NCI-H2171 (cell line): ENCODE results near the gene CDH2.

Experiments used
- DNase-seq: peaks from one replicate; lab custom pipeline; 2025; lab: John Stamatoyannopoulos, UW

CDH2 gene

GRCh38 chr18:28088477-28088876, 88.5 kb downstream of the CDH2 start:
- no peak for DNase-seq

- DNase-seq, result no peak
Observed at GRCh38 chr18:28086670-28087552, 90.0 kb downstream of the CDH2 start.

- DNase-seq, result no peak
Observed at GRCh38 chr18:28081516-28081915, 95.4 kb downstream of the CDH2 start.

- DNase-seq, result no peak
Observed at GRCh38 chr18:28080876-28081300, 96.0 kb downstream of the CDH2 start.

- no peak for DNase-seq
Observed at GRCh38 chr18:28079883-28080282, 97.0 kb downstream of the CDH2 start.

GRCh38 chr18:28078849-28079248, 98.1 kb downstream of the CDH2 start:
- DNase-seq, result no peak

GRCh38 chr18:28078298-28078697, 98.6 kb downstream of the CDH2 start:
- no peak for DNase-seq

- no peak for DNase-seq
Observed at GRCh38 chr18:28075501-28075900, 101.4 kb downstream of the CDH2 start.

- no peak for DNase-seq
Observed at GRCh38 chr18:28074076-28074475, 102.9 kb downstream of the CDH2 start.

- DNase-seq, result no peak
Observed at GRCh38 chr18:28073658-28074057, 103.3 kb downstream of the CDH2 start.

GRCh38 chr18:28071199-28071598, 105.7 kb downstream of the CDH2 start:
- no peak for DNase-seq

- DNase-seq, result no peak
Observed at GRCh38 chr18:28068207-28068606, 108.7 kb downstream of the CDH2 start.

GRCh38 chr18:28067346-28067745, 109.6 kb downstream of the CDH2 start:
- no peak for DNase-seq

GRCh38 chr18:28065793-28066186, 111.1 kb downstream of the CDH2 start:
- DNase-seq, result no peak

GRCh38 chr18:28065031-28065792, 111.7 kb downstream of the CDH2 start:
- no peak for DNase-seq

- no peak for DNase-seq
Observed at GRCh38 chr18:28063926-28064325, 113.0 kb downstream of the CDH2 start.

- no peak for DNase-seq
Observed at GRCh38 chr18:28063271-28063761, 113.6 kb downstream of the CDH2 start.

- no peak for DNase-seq
Observed at GRCh38 chr18:28062443-28062842, 114.5 kb downstream of the CDH2 start.

- DNase-seq, result no peak
Observed at GRCh38 chr18:28059861-28060260, 117.1 kb downstream of the CDH2 start.

GRCh38 chr18:28050545-28050944, 126.4 kb downstream of the CDH2 start:
- DNase-seq, result peak; percentile 85

- DNase-seq, result no peak
Observed at GRCh38 chr18:28048612-28049011, 128.3 kb downstream of the CDH2 start.

- no peak for DNase-seq
Observed at GRCh38 chr18:28045880-28046279, 131.1 kb downstream of the CDH2 start.
